Measurements from ENCODE around the gene SFSWAP. TPM values are rescaled to one million over a fixed set of nuclear protein-coding genes. Genes with fewer than 3 reads are reported as not detected.

The SFSWAP gene
- total and polyA plus RNA-seq, 2 of the 13 experiments (the other 11 are each of a cell fraction or from before 2014, with no cell fraction given), result 17.1 to 27.7 TPM

DNA sequence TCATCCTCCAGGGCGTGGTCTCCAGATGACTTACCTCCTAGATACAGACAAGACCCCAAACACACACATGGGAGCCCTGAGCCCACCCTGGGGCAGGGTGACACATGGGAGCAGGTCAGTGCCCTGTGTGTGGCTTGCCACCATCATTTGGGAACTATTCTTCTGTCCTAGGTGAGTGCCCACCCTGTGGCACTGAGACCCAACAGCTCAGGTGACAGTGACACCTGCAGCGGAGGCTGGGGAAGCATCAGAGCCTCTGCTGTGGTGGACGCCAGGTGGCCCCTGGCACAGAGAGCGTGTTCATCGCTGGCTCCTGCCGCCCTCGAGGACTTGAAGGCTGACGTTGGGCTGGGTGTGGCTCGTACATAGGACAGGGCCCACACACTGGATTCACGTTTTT, 23.0 kb downstream of the SFSWAP start:
- Histone ChIP-seq H3K79me2 (ENCODE audit: insufficient read depth, low read length) (no peaks in the 10 kb centered on the region), H3K4me2 (ENCODE audit: low read depth, low read length) (no peak overlapping the region), H3K36me3 (replicated peaks in 1 of 2; ENCODE audit: control insufficient read depth in 1 of 2, insufficient read depth in 2 of 2, low read length in 2 of 2) (peaks cover 35 to 73% of the 10 kb centered on the region in 2 experiments; a peak in 4 of 5 replicates), H3K27me3 (ENCODE audit: control insufficient read depth in 1 of 2, insufficient read depth in 2 of 2, low read length in 2 of 2) (no peaks in the 10 kb centered on the region), H3K27ac (ENCODE audit: extremely low read length, insufficient read depth, low read length) (no peak overlapping the region), H4K20me1 (ENCODE audit: insufficient read depth, low read length) (no peaks in the 10 kb centered on the region), H2AFZ (ENCODE audit: low read length) (no peak overlapping the region), H3K9me3 (ENCODE audit: low read length) (no peaks in the 10 kb centered on the region), H3K4me3 (replicated peaks in 1 of 3; ENCODE audit: insufficient read depth in 1 of 3, low read depth in 2 of 3, low read length in 3 of 3) (no peak overlapping the region), H3K9ac (ENCODE audit: insufficient read depth, low read depth, low read length) (no peak overlapping the region), H3K4me1 (ENCODE audit: insufficient read depth, low read length) (peaks cover 2% of the 10 kb centered on the region; the same call in 1 of the 2 replicates)
- DNase-seq (ENCODE audit: low spot score) (no peak), FAIRE-seq (no peak), ATAC-seq (no peak)
- WGBS (ENCODE audit: low lambda C conversion rate), result 98% methylated on average over 6 of the region's 10 CpGs
- TF ChIP-seq ZNF333 (CRISPR knock-in tag; IDR thresholded peaks at IDR 0.05; ENCODE audit: borderline replicate concordance) (no peak), ZBTB46 (CRISPR knock-in tag; IDR thresholded peaks at IDR 0.05; ENCODE audit: borderline replicate concordance) (no peak)
- CTCF ChIA-PET (ENCODE audit: low intra/inter-chr PET ratio, low total read pairs), result no interaction called here
- POLR2A ChIA-PET, result no interaction called here
- intact Hi-C loops (cut with micrococcal nuclease; ENCODE audit: unreplicated experiment), result no loop called here
- BruUV-seq (replicated peaks), result no TSS peak
- in situ Hi-C loops (cut with HindIII; ENCODE audit: extremely low pct_ligation_motif_present, low pct_unique_long_range_greater_than_20kb), result no loop called here

GRCh38 chr12:131734336-131735152, 23.7 kb downstream of the SFSWAP start:
- no peak overlapping the region for H3K27ac ChIP-seq (ENCODE audit: extremely low read length, insufficient read depth, low read length)
- H3K27me3 ChIP-seq (ENCODE audit: control insufficient read depth in 1 of 2, insufficient read depth in 2 of 2, low read length in 2 of 2), result no peaks in the 10 kb centered on the region
- no peaks in the 10 kb centered on the region for H4K20me1 ChIP-seq (ENCODE audit: insufficient read depth, low read length)
- ChIA-PET CTCF (ENCODE audit: low intra/inter-chr PET ratio, low total read pairs) (no interaction called here), POLR2A (no interaction called here)
- intact Hi-C loops (cut with micrococcal nuclease; ENCODE audit: unreplicated experiment) (no loop called here), in situ Hi-C loops (cut with HindIII; ENCODE audit: extremely low pct_ligation_motif_present, low pct_unique_long_range_greater_than_20kb) (no loop called here)
- no TSS peak for BruUV-seq (replicated peaks)
- ATAC-seq, result no peak
- no peak overlapping the region for H2AFZ ChIP-seq (ENCODE audit: low read length)
- H3K79me2 ChIP-seq (ENCODE audit: insufficient read depth, low read length), result no peaks in the 10 kb centered on the region
- peaks cover 34 to 66% of the 10 kb centered on the region in 2 experiments; a peak in 4 of 5 replicates for H3K36me3 ChIP-seq (replicated peaks in 1 of 2; ENCODE audit: control insufficient read depth in 1 of 2, insufficient read depth in 2 of 2, low read length in 2 of 2)
- WGBS (ENCODE audit: low lambda C conversion rate), result 93% methylated on average over 27 of the region's 30 CpGs
- H3K4me2 ChIP-seq (ENCODE audit: low read depth, low read length), result no peak overlapping the region
- H3K4me3 ChIP-seq (replicated peaks in 1 of 3; ENCODE audit: insufficient read depth in 1 of 3, low read depth in 2 of 3, low read length in 3 of 3), result no peak overlapping the region
- H3K9me3 ChIP-seq (ENCODE audit: low read length), result no peaks in the 10 kb centered on the region
- no peak for DNase-seq (ENCODE audit: low spot score)
- FAIRE-seq, result no peak
- no peak overlapping the region for H3K9ac ChIP-seq (ENCODE audit: insufficient read depth, low read depth, low read length)
- peaks cover 8% of the 10 kb centered on the region; the same call in 1 of the 2 replicates for H3K4me1 ChIP-seq (ENCODE audit: insufficient read depth, low read length)
- TF ChIP-seq, protein P1, sequence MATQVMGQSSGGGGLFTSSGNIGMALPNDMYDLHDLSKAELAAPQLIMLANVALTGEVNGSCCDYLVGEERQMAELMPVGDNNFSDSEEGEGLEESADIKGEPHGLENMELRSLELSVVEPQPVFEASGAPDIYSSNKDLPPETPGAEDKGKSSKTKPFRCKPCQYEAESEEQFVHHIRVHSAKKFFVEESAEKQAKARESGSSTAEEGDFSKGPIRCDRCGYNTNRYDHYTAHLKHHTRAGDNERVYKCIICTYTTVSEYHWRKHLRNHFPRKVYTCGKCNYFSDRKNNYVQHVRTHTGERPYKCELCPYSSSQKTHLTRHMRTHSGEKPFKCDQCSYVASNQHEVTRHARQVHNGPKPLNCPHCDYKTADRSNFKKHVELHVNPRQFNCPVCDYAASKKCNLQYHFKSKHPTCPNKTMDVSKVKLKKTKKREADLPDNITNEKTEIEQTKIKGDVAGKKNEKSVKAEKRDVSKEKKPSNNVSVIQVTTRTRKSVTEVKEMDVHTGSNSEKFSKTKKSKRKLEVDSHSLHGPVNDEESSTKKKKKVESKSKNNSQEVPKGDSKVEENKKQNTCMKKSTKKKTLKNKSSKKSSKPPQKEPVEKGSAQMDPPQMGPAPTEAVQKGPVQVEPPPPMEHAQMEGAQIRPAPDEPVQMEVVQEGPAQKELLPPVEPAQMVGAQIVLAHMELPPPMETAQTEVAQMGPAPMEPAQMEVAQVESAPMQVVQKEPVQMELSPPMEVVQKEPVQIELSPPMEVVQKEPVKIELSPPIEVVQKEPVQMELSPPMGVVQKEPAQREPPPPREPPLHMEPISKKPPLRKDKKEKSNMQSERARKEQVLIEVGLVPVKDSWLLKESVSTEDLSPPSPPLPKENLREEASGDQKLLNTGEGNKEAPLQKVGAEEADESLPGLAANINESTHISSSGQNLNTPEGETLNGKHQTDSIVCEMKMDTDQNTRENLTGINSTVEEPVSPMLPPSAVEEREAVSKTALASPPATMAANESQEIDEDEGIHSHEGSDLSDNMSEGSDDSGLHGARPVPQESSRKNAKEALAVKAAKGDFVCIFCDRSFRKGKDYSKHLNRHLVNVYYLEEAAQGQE (IDR thresholded peaks at IDR 0.05; ENCODE audit: borderline replicate concordance in 1 of 2, low read depth in 1 of 2, low read length in 2 of 2), result no peak
- TF ChIP-seq ZSCAN31 (CRISPR knock-in tag; IDR thresholded peaks at IDR 0.05; ENCODE audit: low read depth) (no peak), FOXA3 (CRISPR knock-in tag; IDR thresholded peaks at IDR 0.05) (no peak), PITX1 (CRISPR knock-in tag; IDR thresholded peaks at IDR 0.05) (no peak), RBFOX2 (IDR thresholded peaks at IDR 0.05; ENCODE audit: low read depth, low read length) (no peak), ZNF672 (CRISPR knock-in tag; IDR thresholded peaks at IDR 0.05) (no peak), ATF7-NPFF (CRISPR knock-in tag; IDR thresholded peaks at IDR 0.05; ENCODE audit: low read depth) (no peak), FOSL2 (CRISPR knock-in tag; IDR thresholded peaks at IDR 0.05) (no peak)
